Hepatocyte (in vitro differentiated cells): ENCODE data around the gene WNT4. TPM values are rescaled to one million over a fixed set of nuclear protein-coding genes. Genes with fewer than 3 reads are reported as not detected.

Experiments used
- DNase-seq: peaks from one replicate; pipeline ENCODE4 v3.0.0-alpha.2; 2016; ENCODE audit warnings: low spot score
- H2AFZ ChIP-seq: fragments of 200-600 bp; sonication (generic); 2 replicates; pipeline ENCODE4 v1.6.0; 2016; ENCODE audit warnings: antibody characterized with exemption, mild to moderate bottlenecking
- H3K27ac ChIP-seq: fragments of 200-600 bp; sonication (generic); 2 replicates; pipeline ENCODE4 v1.5.1; 2016; ENCODE audit warnings: mild to moderate bottlenecking
- H3K27me3 ChIP-seq: fragments of 200-600 bp; sonication (generic); 2 replicates; pipeline ENCODE4 v1.6.1; 2016
- H3K36me3 ChIP-seq: fragments of 200-600 bp; sonication (generic); replicated peaks from 2 replicates; pipeline ENCODE4 v1.5.1; 2016; ENCODE audit warnings: low read depth; ENCODE audit not compliant: insufficient read depth
- H3K4me1 ChIP-seq: fragments of 200-600 bp; sonication (generic); 2 replicates; pipeline ENCODE4 v1.5.1; 2016; ENCODE audit warnings: mild to moderate bottlenecking, moderate library complexity; ENCODE audit not compliant: insufficient read depth
- H3K4me2 ChIP-seq: fragments of 200-600 bp; sonication (generic); 2 replicates; pipeline ENCODE4 v1.6.0; 2016
- H3K4me3 ChIP-seq: fragments of 200-600 bp; sonication (generic); 2 replicates; pipeline ENCODE4 v1.5.1; 2016; ENCODE audit warnings: mild to moderate bottlenecking
- H3K79me2 ChIP-seq: fragments of 200-600 bp; sonication (generic); 2 replicates; pipeline ENCODE4 v1.6.0; 2017; ENCODE audit warnings: mild to moderate bottlenecking
- H3K9me2 ChIP-seq: fragments of 200-600 bp; sonication (generic); replicated peaks from 2 replicates; pipeline ENCODE4 v1.6.0; 2017; ENCODE audit warnings: mild to moderate bottlenecking; ENCODE audit not compliant: insufficient read depth
- H3K9me3 ChIP-seq: fragments of 200-600 bp; sonication (generic); 2 replicates; pipeline ENCODE4 v1.5.1; 2016; ENCODE audit warnings: low read depth, mild to moderate bottlenecking
- H4K20me1 ChIP-seq: fragments of 200-600 bp; sonication (generic); 2 replicates; pipeline ENCODE4 v1.6.0; 2016; ENCODE audit warnings: mild to moderate bottlenecking; ENCODE audit not compliant: insufficient read depth, poor library complexity, severe bottlenecking
- CTCF ChIP-seq: fragments of 200-600 bp; sonication (generic); IDR thresholded peaks from 2 replicates; pipeline ENCODE4 v1.5.1; 2016; ENCODE audit warnings: antibody characterized with exemption, mild to moderate bottlenecking; ENCODE audit not compliant: poor library complexity
- EZH2 ChIP-seq: fragments of 200-600 bp; sonication (generic); IDR thresholded peaks from 2 replicates; pipeline ENCODE4 v1.6.1; 2016; ENCODE audit warnings: antibody characterized with exemption, mild to moderate bottlenecking, borderline replicate concordance
- EZH2phosphoT487 ChIP-seq: fragments of 200-600 bp; sonication (generic); IDR thresholded peaks from one replicate; pipeline ENCODE4 v1.6.1; 2018; ENCODE audit warnings: antibody characterized with exemption, mild to moderate bottlenecking, low read depth, moderate library complexity; ENCODE audit not compliant: unreplicated experiment, severe bottlenecking
- WGBS: methylation state at CpG from one replicate; pipeline ENCODE4 v1.1.6; 2016; ENCODE audit warnings: low lambda C conversion rate; ENCODE audit errors: missing lambda C conversion rate; 5-methylcytosine and 5-hydroxymethylcytosine counted together
- polyA plus RNA-seq: library from polyadenylated mRNA; unstranded; fragments of >200 nt; fragmentation: Nextera tagmentation; extraction: Ambion mirVana; gene quantifications from 2 replicates; pipeline ENCODE4 v1.2.1, GENCODE V29; 2016
- total RNA-seq: library from RNA; depleted of rRNA; stranded (reverse); fragments of >200 nt; gene quantifications from 2 replicates; pipeline ENCODE4 v1.2.3, GENCODE V29; 2014

WNT4 gene
- total and polyA plus RNA-seq, 2 experiments from 2014 or later = 1.7 to 5.1 TPM

- no peak for TF ChIP-seq EZH2phosphoT487
- Histone ChIP-seq H3K36me3 (no peaks in the 10 kb centered on the region), H3K4me3 (no peak overlapping the region), H3K4me1 (no peaks in the 10 kb centered on the region), H2AFZ (no peak overlapping the region), H4K20me1 (peaks cover 2% of the 10 kb centered on the region), H3K9me2 (no peaks in the 10 kb centered on the region), H3K27me3 (no peaks in the 10 kb centered on the region), H3K27ac (no peak overlapping the region), H3K9me3 (no peaks in the 10 kb centered on the region), H3K4me2 (no peak overlapping the region), H3K79me2 (no peaks in the 10 kb centered on the region)
- WGBS = 81% methylated on average over 21 of the region's 21 CpGs
- DNase-seq = no peak
Observed at GRCh38 chr1:22122273-22123070, 20.4 kb downstream of the WNT4 start.

GRCh38 chr1:22121421-22121911 lies 21.4 kb downstream of the WNT4 start:
- Histone ChIP-seq H3K27me3 (no peaks in the 10 kb centered on the region), H4K20me1 (peaks cover 8% of the 10 kb centered on the region), H3K4me1 (no peaks in the 10 kb centered on the region), H2AFZ (no peak overlapping the region), H3K4me2 (no peak overlapping the region), H3K36me3 (no peaks in the 10 kb centered on the region), H3K9me2 (no peaks in the 10 kb centered on the region), H3K4me3 (no peak overlapping the region), H3K79me2 (no peaks in the 10 kb centered on the region), H3K9me3 (no peaks in the 10 kb centered on the region), H3K27ac (no peak overlapping the region)
- no peak for DNase-seq
- 61% methylated on average over 15 of the region's 15 CpGs for WGBS
- no peak for TF ChIP-seq EZH2phosphoT487
- TF ChIP-seq CTCF = no peak
- no peak for TF ChIP-seq EZH2

- Histone ChIP-seq H2AFZ (no peak overlapping the region), H4K20me1 (peaks cover 13% of the 10 kb centered on the region), H3K79me2 (peaks cover 4% of the 10 kb centered on the region), H3K4me2 (no peak overlapping the region), H3K27ac (no peak overlapping the region), H3K4me1 (no peaks in the 10 kb centered on the region), H3K27me3 (no peaks in the 10 kb centered on the region), H3K36me3 (no peaks in the 10 kb centered on the region), H3K9me2 (no peaks in the 10 kb centered on the region), H3K9me3 (no peaks in the 10 kb centered on the region), H3K4me3 (no peak overlapping the region)
- TF ChIP-seq EZH2phosphoT487 (no peak), EZH2 (no peak), CTCF (no peak)
- 95% methylated on average over 11 of the region's 11 CpGs for WGBS
- no peak for DNase-seq
Observed at GRCh38 chr1:22120469-22120790, 22.5 kb downstream of the WNT4 start.

GRCh38 chr1:22119626-22120468 lies 23.1 kb downstream of the WNT4 start:
- H4K20me1 ChIP-seq = peaks cover 18% of the 10 kb centered on the region
- no peak overlapping the region for H3K4me3 ChIP-seq

More at GRCh38 chr1:22119626-22120468, 23.1 kb downstream of the WNT4 start:
- H3K27ac ChIP-seq = no peak overlapping the region
- H3K27me3 ChIP-seq = no peaks in the 10 kb centered on the region
- H3K79me2 ChIP-seq = peaks cover 4% of the 10 kb centered on the region
- H3K4me2 ChIP-seq = no peak overlapping the region
- TF ChIP-seq EZH2 (no peak), CTCF (no peak), EZH2phosphoT487 (no peak)
- no peak for DNase-seq
- H3K9me2 ChIP-seq = no peaks in the 10 kb centered on the region
- H3K9me3 ChIP-seq = no peaks in the 10 kb centered on the region
- peaks cover 3% of the 10 kb centered on the region for H3K4me1 ChIP-seq
- WGBS = 97% methylated on average over 44 of the region's 44 CpGs
- H3K36me3 ChIP-seq = no peaks in the 10 kb centered on the region
- H2AFZ ChIP-seq = no peak overlapping the region
